ENCODE results near the gene CACNA1G.

CACNA1G gene

DNA sequence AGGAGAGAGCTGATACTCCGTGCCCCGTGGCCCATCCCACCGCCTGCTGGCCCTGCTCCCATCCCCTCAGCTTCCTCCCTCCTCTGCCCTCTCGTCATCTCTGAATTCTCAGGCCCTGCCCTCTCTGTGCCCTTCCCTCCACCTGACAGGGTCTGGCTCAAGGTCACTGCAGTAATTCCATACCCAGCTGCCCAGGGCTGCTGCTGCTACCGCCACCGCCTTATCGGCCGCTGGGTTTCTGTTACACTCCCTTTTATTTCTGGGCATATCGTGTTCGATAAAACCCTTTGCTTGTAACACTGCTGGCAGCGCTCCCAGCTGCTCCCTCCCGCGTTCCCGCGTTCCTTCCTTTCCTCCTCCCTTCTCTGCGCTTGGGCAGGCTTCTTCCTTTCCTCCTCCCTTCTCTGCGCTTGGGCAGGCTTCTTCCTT, 26.8 kb upstream of the CACNA1G start:
- DNase-seq (ENCODE audit: low read depth) = peak; percentile 46

DNA sequence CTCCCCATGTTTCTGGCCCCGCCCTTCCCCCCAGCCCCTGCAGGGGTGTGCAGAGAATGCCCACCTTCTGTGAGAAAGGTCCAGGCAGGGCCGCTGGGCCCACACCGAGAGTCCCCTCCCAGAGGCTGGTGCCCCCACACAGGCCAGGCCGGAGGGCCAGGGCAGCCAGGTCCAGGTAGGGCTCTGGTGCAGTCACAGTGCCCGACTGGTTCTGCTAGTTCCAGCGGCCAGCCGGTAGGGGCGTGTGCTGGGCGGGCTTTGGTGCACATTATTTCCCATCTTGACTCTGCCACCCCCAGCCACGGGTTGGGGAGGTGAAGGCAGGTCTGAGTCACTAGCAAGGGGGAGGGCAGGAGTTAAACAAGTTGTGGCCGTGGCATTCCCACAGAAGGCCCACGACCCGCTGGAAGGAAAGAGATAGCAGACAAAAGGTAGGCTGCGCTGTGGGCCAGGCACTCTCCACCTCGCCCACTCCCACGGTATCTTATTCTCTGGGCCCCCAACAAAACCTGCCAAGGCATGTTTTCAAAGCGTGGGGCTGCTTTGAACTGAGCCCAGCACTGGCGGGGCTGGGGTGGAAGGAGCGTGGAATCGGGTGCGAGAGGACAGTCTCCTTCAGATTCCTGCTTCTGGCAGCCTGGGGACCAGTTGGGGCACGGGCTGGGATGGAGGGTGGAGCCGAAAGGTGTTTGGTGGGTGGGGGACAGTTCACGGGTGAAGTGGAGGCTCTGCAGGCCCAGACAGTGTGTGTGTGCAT, 26.1 kb upstream of the CACNA1G start:
- peak; percentile 52 for DNase-seq (ENCODE audit: low read depth)

DNA sequence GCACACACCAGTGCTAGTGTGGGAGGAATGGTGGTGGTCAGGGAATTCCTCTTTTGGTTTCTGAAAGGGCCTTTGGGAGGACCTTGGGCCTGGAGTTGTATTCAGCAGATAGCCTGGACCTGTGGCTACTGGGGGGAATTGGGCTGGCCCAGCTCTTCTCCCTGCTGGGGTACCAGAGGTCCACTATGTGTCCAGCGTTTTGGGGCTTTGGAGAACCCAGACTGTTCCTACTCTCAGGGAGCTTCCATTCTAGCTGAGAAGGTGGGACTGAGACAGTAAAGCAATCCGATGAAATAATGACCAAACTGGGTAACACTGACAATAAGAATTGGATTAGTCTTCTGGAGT, 25.6 kb upstream of the CACNA1G start:
- DNase-seq (ENCODE audit: low read depth) = peak; percentile 17

DNA sequence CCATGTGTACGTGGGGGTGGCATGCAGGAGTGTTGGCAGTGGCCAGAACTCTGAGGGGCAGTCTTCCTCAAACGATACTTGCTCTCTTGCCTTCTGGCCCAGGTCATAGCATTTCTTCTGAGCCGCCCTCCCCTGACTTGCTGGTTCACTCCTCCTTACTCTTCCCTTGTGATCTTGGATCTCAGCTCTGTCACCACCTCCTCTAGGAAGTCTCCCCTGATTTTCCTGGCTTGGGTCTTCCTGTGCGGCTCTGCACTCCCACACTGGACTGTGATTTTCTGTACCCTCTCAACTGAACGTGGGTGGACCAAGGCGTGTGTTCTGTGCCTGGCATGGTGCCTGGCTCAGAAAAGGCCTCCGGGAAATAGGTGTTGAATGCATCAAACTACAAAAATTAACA, 25.1 kb upstream of the CACNA1G start:
- DNase-seq (ENCODE audit: low read depth) = no peak

DNA sequence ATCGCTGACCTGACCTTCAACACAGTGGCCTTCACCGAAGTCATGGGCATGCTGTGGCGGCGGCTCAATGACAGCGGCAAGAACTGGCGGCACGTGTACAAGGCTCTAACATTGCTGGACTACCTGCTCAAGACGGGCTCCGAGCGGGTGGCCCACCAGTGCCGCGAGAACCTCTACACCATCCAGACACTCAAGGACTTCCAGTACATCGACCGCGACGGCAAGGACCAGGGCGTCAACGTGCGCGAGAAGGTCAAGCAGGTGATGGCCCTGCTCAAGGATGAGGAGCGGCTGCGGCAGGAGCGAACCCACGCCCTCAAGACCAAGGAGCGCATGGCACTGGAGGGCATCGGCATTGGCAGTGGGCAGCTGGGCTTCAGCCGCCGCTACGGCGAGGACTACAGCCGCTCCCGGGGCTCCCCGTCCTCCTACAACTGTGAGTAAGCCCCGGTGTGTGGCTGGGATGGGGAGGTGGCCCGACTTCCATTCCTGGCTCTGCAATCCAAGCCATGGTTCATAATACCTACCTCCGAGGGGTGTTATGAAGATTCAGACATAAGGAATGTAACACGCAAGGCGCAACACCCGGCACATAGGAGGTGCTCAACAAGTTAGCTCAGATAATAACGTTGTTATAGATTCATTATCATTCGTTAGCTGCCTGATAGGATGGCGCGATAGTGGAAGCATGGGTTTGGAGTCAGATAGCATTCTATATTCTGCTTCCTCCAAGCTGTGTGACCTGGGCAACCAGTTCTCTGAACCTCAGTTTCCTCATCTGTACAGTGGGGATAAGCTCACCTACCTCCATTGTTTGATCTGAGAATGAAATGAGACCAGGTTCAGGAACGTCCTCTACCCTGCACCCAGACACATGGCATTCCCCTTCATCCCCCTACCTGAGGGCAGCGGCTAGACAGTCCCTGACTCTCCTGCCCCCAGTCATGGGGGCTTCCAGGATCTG, 23.6 kb upstream of the CACNA1G start:
- no peak for DNase-seq (ENCODE audit: low read depth)

DNA sequence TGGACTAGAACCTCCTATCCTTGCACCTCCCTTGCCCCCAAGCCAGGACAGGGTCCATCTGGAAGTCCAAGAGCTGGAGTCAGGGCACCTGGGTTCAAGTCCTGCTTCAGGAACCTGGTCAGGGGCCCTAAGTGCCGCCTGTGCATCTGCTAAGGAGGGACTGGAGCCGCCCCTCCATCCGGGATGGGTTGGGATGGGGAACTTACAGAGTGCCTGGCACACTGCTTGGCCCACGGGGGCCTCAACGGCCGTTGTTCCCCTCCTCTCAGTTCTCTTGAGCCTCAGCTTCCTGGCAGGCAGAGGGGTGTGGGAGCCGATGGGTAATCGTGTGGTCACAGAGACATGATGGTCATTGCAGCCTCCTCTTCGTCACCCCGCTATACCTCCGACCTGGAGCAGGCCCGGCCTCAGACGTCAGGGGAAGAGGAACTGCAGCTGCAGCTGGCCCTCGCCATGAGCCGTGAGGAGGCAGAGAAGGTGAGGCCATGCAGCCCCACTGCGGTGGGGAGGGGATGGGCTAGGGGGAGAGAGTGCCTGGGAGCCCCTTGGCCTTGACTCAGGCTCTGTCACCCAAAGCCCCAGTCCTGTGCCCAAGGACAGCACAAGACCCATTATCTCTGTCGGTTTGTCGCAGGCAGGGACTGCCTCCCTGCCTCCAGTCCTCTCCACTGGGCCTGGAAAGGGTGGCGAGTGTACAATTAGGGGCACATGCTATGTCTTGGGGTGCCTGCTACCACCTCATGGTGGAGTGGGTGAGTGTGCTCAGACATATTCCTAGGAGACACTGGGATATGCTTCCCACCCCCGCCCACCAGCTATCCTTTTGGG, 22.6 kb upstream of the CACNA1G start:
- no peak for DNase-seq (ENCODE audit: low read depth)

DNA sequence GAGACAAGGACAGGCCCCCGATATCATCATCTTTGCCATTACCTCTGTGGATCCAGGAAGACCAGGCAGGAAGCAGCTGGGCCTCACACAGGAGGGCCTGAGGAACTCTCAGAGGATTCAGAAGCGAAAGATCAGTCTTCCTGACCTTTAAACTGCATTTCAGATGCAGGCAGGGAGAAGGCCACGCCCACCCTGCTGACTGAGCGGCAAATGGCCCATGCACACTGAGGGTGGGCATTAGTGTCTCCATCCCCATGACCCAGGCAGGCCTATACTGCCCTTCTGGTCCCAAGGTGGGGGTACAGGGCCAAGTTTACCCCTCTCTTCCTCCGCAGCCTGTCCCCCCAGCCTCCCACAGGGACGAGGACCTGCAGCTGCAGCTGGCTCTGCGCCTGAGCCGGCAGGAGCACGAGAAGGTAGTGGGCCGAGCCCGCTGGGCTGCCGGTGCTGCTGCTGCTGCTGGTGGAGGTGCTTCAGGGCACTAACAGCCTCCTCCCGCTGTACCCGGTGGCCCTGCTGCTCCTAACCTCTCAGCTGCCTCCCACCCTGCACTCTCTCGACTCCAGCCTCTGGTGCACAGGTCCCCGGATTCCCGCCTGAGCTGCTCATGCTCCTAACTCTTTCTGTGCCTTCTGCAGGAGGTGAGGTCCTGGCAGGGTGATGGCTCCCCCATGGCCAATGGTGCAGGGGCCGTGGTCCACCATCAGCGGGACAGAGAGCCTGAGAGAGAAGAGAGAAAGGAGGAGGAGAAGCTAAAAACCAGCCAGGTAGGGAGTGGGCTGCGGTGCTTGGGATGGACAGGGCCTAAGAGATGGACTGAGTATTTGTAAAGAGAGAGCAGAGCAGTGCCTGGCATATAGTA, 21.7 kb upstream of the CACNA1G start:
- DNase-seq (ENCODE audit: low read depth) = no peak

DNA sequence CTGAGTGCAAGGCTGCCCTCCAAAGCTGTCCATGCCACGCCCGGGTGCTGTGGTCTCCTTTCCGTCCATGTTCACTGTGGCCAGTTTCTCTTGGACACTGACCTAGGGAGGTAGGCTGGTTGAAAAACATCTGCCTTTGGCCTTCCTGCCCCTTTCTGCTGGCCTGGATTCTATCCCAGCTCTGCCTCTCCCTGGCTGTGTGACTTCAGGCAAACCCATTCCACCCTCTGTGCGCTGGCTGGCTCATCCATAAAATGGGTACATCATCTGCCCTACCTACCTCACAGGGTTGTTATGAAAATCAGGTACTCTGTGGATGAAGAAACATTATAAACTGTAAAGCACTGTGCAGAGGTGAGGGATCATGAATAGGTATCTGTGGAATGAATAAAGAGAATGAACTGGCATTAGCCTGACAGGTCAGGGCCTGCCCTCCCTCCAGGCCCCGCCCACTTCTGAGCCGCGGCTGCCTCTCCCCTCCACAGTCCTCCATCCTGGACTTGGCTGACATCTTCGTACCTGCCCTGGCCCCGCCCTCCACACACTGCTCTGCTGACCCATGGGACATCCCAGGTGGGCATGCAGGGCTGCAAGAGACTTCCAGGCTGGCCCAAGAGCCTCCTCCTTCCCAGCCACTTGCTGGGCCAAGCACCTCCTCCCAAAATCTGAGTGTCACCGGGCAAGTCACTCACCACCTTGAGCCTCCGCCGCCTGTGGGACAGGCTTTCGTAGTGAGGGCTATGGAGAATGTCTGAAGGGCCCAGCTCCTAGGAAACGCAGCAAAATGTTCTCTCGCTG, 20.6 kb upstream of the CACNA1G start:
- no peak for DNase-seq (ENCODE audit: low read depth)

DNA sequence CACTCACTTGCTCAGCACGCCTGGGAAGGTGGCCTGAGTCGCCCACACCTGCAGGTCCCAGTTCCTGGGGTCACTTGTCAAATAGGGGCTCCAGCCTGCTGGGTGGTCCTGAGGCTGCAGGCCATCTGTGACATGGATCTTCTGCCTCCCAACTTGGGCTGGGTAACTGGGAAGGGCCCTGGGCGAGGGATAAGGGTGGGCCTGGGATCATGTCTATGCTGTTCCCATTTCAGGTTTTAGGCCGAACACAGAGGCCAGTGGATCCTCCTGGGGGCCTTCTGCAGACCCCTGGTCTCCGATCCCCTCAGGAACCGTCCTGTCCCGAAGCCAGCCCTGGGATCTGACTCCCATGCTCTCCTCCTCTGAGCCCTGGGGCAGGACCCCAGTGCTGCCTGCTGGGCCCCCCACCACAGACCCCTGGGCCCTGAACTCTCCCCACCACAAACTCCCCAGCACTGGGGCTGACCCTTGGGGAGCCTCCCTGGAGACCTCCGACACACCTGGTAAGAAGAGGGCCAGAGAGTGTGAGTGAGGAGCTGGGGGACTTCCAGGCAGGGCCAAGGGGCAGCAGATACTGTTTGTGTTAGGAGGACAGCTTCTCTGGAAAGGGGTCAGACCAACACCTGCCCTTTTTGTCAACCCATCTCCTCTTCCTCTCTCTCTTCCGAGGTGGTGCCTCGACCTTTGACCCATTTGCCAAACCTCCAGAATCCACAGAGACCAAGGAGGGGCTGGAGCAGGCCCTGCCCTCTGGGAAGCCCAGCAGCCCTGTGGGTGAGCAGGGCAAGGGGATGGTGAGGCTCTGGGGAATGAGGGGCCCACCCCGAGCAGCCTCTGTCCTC, 19.7 kb upstream of the CACNA1G start:
- DNase-seq (ENCODE audit: low read depth) = no peak

DNA sequence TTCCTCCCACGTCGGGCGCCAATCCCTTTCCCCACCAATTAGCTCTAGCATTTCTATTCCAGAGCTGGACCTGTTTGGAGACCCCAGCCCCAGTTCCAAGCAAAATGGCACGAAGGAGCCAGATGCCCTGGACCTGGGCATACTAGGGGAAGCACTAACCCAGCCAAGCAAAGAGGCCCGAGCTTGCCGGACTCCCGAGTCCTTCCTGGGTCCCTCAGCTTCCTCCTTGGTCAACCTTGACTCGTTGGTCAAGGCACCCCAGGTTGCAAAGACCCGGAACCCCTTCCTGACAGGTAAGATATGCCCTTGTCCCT, 19.2 kb upstream of the CACNA1G start:
- no peak for DNase-seq (ENCODE audit: low read depth)

DNA sequence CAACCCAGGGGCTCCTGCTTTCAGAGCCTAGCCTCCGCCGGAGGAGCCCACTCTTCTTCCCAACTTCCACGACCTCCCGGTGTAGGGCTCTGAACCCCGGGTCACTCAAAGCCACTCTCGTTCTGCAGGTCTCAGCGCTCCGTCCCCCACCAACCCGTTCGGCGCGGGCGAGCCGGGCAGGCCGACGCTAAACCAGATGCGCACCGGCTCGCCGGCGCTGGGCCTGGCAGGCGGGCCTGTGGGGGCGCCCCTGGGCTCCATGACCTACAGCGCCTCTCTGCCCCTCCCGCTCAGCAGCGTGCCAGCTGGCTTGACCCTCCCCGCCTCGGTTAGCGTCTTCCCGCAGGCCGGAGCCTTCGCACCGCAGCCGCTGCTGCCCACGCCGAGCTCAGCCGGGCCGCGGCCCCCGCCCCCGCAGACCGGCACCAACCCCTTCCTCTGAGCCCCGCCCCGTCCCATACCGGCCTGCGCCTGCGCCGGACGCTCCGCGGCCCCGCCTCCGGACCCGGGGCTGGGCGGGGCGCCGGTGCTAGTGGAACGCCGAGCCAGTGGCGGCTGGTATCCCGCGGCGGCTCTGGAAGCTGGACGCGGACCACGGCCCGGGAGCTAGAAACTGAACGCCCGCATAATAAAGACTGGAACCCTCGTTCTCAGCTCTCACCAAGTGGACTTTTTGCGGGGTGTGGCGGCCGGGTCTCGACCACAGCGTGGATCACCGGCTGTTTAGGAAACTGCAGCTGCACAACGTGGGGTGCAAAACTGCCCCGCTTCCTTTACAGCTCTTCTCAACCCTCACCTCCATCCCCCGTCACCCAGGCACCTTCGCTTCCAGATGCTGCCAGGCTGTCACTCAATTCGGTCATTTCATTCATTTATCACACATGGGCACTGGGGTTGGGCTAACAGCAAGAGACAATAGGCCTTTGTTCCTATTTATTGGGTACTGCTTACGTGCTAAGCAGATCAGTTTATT, 18.5 kb upstream of the CACNA1G start:
- peak; percentile 64 for DNase-seq (ENCODE audit: low read depth)

DNA sequence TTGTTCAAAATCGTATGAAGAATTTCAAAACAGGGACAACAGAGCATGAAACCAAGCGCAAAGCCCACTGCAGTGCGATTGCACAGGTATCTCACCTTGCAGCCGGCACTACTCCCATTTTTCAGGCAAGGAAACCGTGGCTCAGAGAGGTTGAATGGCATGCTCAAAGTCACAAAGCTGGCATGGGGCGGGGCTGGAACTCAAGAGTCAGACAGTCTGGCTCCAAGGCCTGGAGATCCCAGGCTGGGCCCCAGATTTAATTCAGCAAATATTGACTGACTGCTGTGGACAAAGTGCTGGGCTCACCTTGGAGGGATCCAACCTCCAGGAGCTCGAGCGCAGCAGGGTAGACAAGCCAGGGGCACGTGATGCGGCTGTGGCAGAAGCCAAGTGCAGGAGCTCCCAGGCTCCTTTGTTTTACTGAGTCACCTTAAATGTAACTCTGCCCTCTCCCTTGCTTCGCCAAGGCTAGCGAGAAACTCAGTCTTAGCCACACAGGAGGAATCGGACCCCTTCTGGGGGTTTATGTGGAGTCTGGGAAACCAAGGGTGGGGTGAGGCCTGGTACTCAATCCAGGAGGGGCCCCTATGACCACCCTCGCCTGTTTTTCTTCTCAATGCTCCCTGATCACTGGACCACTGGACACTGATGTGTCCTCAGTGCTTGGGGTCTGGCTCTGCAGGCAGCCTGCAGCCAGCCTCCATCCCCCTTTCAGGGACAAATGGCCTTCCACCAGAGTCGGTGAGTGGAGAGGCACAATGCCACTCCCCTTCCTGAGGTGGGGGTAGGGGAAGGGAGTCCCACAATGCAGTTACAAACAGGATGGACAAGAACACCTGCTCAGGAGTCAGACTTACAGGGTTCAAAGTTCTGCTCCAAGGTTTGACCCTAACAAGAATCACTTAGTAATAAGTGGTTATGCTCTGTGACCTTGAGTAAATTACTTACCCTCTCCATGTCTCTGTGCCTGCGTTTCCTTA, 17.4 kb upstream of the CACNA1G start:
- no peak for DNase-seq (ENCODE audit: low read depth)

DNA sequence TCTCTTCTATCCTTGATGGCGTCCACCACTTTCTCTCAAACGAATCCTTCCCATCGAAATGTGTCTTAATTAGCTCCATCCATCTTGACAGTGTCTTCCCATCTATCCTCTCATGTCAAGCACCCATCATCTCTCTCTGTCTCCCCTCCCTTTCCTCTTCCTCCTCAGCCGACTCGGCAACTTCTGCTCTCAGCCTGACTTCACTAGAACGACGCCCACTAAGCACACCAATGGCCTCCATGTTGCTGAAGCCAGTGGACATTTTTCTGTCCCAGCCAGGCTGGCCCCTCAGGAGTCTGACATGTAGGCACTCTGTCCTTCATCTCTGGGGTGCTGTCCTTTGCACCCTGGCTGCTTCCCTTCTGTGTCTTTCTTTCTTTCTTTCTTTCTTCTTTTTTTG, 16.0 kb upstream of the CACNA1G start:
- DNase-seq (ENCODE audit: low read depth) = no peak

DNA sequence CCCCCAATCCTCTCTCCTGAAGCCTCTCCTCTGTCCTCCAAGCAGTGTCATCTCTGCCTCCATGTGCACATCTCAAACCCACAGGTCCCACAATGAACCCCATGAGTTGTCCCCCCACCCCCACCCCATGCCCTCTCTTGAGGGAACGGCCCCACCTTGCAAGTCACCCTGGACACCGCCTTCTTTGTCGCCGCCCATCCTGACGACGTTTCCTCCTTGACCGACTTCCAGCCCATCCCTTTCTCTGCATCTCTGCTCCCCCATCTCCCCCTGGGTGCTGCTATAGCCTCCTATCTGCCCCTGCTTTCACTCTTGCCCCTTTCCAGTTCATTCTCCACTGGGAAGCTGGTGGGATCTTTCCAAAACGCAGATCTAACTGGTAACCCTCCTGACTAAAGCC, 15.2 kb upstream of the CACNA1G start:
- no peak for DNase-seq (ENCODE audit: low read depth)

DNA sequence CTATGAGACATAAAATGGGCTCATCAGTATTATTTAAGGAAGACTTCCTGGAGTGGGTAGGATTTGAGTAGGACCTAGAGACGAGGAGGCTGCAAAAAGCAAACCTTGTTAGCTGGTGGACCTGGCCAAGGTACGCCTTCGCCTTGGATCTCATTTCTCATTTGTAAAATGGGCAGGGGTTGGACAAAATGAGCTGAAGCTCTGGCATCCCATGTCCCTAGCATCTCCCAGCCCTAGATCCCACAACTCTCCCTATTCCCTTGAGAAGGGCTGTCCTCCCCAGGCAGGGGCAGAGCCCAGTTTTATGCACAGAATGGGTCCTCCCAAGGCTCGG, 13.8 kb upstream of the CACNA1G start:
- no peak for DNase-seq (ENCODE audit: low read depth)

DNA sequence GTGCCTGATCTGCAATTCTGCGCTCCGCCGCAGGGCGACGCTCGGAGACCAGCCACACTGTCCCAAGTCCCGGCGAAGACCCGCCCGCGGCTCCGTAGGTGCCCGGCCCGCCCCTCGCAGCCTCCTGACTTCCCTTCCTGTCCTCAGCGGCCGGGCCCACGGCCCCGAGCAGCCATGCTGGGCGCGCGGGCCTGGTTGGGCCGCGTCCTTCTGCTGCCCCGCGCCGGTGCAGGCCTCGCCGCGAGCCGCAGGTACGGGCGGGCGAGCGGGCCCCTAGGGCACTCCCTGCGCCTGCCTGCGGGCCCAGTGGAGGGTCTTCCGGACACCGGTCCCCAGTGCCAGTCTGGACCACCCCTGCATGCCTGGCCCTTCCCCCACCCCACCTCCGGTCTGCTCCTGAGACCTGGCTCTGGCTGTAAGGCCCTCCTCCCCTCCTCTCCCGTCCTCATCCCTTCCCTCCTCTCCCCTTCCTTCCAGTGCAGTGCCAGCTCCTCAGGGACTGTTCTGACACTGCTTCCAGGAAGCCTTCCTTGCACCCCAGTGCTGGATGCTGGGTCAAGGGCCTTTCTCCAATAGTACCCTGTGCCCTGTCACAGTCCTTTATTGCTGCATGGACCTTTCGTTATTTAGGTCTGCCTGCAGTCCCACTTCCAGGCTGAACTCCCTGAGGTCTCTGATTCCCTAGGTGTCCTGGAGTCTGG, 13.3 kb upstream of the CACNA1G start, which contains the start of gene SPATA20:
TSS of gene SPATA20 (plus strand) at position 140 of the 701 bp plus-strand sequence. CDS start at position 175, 35 bp downstream.
- DNase-seq (ENCODE audit: low read depth) = peak; percentile 83

DNA sequence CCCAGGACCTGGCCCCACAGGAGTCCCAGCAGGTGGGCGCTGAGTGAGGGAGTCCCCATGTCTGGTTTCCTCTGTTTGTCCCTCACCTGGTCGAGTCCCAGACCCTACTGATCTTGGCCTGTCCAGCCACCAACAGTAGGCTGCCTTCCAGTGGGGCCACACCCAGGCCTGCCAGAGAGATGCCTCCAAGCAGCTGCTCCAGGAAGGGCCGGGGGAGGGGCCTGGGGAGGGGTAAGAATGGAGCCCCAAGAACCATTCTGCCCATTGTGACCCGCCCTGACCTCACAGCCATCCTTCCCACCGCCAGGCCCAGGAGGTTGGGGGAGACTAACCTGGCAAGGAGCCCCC, 12.8 kb upstream of the CACNA1G start:
- no peak for DNase-seq (ENCODE audit: low read depth)

All from amniotic epithelial cell (primary cell).